Posterior cingulate gyrus (tissue), 11 donors: Measurements from ENCODE around the gene CCNYL1.
"Not testable (repeated sequence)": the region's sequence is repeated elsewhere in the genome, so short reads cannot be mapped to it uniquely, and the experiment has no call there.

Experiments
- DNase-seq, 10 donors: peaks; one replicate each; pipeline versions ENCODE4 v3.0.0 to v3.0.0-alpha.2; 2020 to 2021; ENCODE audit warnings: mixed read lengths in 3 of 10
- intact Hi-C: fragments of 100-400 bp; cut with DNase I; formaldehyde crosslinking; loops from one replicate; pipeline ENCODE4 v1.15.1; 2023

The CCNYL1 gene

GRCh38 chr2:207710814-207711740 lies at the start of gene CCNYL1:
CCNYL1 (plus strand) TSS chr2:207711640; CDS start chr2:207711897, 257 bp downstream.
- DNase-seq = peak; percentile 98 to 100 (median 99)
- intact Hi-C loops = loop anchor here (1.0 kb wide), 2 partner anchors 86 to 182 kb away; partner anchors contain the start of genes CREB1 and METTL21A

GRCh38 chr2:207662203-207662602 lies 49.2 kb upstream of the CCNYL1 start:
- intact Hi-C loops = no loop called here
- DNase-seq = no peak

- no peak for DNase-seq
- intact Hi-C loops = no loop called here
Measured at GRCh38 chr2:207663870-207664545, 47.4 kb upstream of the CCNYL1 start.

GRCh38 chr2:207670887-207671286 lies 40.6 kb upstream of the CCNYL1 start:
- intact Hi-C loops = no loop called here
- DNase-seq = peak in 7 of 10 donors; percentile 22 to 87 (median 56)

GRCh38 chr2:207673431-207673830 lies 38.0 kb upstream of the CCNYL1 start:
- intact Hi-C loops = no loop called here

GRCh38 chr2:207674266-207674774 lies 37.1 kb upstream of the CCNYL1 start:
- no peak for DNase-seq
- intact Hi-C loops = no loop called here

More at GRCh38 chr2:207673431-207673830, 38.0 kb upstream of the CCNYL1 start:
- DNase-seq = no peak

- no peak for DNase-seq
- intact Hi-C loops = no loop called here
Measured at GRCh38 chr2:207674826-207675225, 36.6 kb upstream of the CCNYL1 start.

GRCh38 chr2:207676827-207677354 lies 34.5 kb upstream of the CCNYL1 start:
- intact Hi-C loops = no loop called here
- DNase-seq = no peak

- DNase-seq = no peak
- intact Hi-C loops = no loop called here
Measured at GRCh38 chr2:207681431-207681830, 30.0 kb upstream of the CCNYL1 start.

- intact Hi-C loops = no loop called here
Measured at GRCh38 chr2:207682557-207682956, 28.9 kb upstream of the CCNYL1 start.

GRCh38 chr2:207683438-207683837 lies 28.0 kb upstream of the CCNYL1 start:
- intact Hi-C loops = no loop called here
- DNase-seq = no peak

More at GRCh38 chr2:207682557-207682956, 28.9 kb upstream of the CCNYL1 start:
- no peak for DNase-seq

- no peak for DNase-seq
Measured at GRCh38 chr2:207683879-207684627, 27.4 kb upstream of the CCNYL1 start.

GRCh38 chr2:207686812-207687211 lies 24.6 kb upstream of the CCNYL1 start:
- DNase-seq = no peak
- intact Hi-C loops = no loop called here

More at GRCh38 chr2:207683879-207684627, 27.4 kb upstream of the CCNYL1 start:
- intact Hi-C loops = no loop called here

GRCh38 chr2:207688597-207688996 lies 22.8 kb upstream of the CCNYL1 start:
- intact Hi-C loops = no loop called here
- no peak for DNase-seq

GRCh38 chr2:207690845-207691461 lies 20.5 kb upstream of the CCNYL1 start:
- DNase-seq, intact Hi-C loops: not testable (repeated sequence)

GRCh38 chr2:207692206-207693065 lies 19.0 kb upstream of the CCNYL1 start:
- peak in 5 of 10 donors; percentile 25 to 88 (median 43) for DNase-seq
- intact Hi-C loops = no loop called here

- DNase-seq = no peak
- intact Hi-C loops = no loop called here
Measured at GRCh38 chr2:207693641-207694249, 17.7 kb upstream of the CCNYL1 start.

- intact Hi-C loops = no loop called here
- no peak for DNase-seq
Measured at GRCh38 chr2:207694811-207695281, 16.6 kb upstream of the CCNYL1 start.
